ENCODE data around the gene PPFIA2. TPM values are rescaled to one million over a fixed set of nuclear protein-coding genes. Genes with fewer than 3 reads are reported as not detected.

PPFIA2 gene
- total and polyA plus RNA-seq, 10 of the 15 experiments (the other 5 are each of a cell fraction or from before 2014, with no cell fraction given): 0.06 to 0.39 (median 0.18) TPM; not detected in 6

GRCh38 chr12:81539279-81539678, 219.9 kb downstream of the PPFIA2 start:
- H3K9ac ChIP-seq (ENCODE audit: control insufficient read depth, insufficient read depth, low read length): no peak overlapping the region
- no peak overlapping the region for H3K27ac ChIP-seq (ENCODE audit: control insufficient read depth, insufficient read depth)
- no TSS peak for BruUV-seq (replicated peaks)
- H3K27me3 ChIP-seq (replicated peaks in 1 of 2; ENCODE audit: control insufficient read depth in 2 of 2, insufficient read depth in 2 of 2, low read length in 1 of 2): no peaks in the 10 kb centered on the region
- ChIA-PET SMC1A (ENCODE audit: uncharacterized antibody, unreplicated experiment) (no interaction called here), POLR2A (no interaction called here), CTCF (no interaction called here), RAD21 (ENCODE audit: unreplicated experiment) (no interaction called here)
- FAIRE-seq: no peak
- H3K36me3 ChIP-seq (ENCODE audit: control insufficient read depth in 2 of 2, insufficient read depth in 2 of 2, low read length in 1 of 2): no peaks in the 10 kb centered on the region
- H2AFZ ChIP-seq (ENCODE audit: control insufficient read depth, low read depth, low read length): no peak overlapping the region
- H3K4me3 ChIP-seq: no peak overlapping the region
- no peaks in the 10 kb centered on the region for H3K79me2 ChIP-seq (ENCODE audit: control insufficient read depth, insufficient read depth, low read length)
- ATAC-seq: no peak
- no peak for TF ChIP-seq RB1 (IDR thresholded peaks at IDR 0.05; ENCODE audit: borderline replicate concordance)
- no peak for TF ChIP-seq PKNOX1 (IDR thresholded peaks at IDR 0.05)
- no peak for TF ChIP-seq TARDBP (IDR thresholded peaks at IDR 0.05; ENCODE audit: borderline replicate concordance)
- in situ Hi-C loops (cut with MboI) (no loop called here), intact Hi-C loops (cut with micrococcal nuclease; ENCODE audit: unreplicated experiment) (no loop called here)
- H3K9me3 ChIP-seq (replicated peaks; ENCODE audit: control insufficient read depth, insufficient read depth, low read length): no peaks in the 10 kb centered on the region
- no peak overlapping the region for H3K4me2 ChIP-seq (ENCODE audit: control insufficient read depth, insufficient read depth)
- DNase-seq (ENCODE audit: low read depth, low spot score): no peak
- H4K20me1 ChIP-seq (ENCODE audit: control insufficient read depth, insufficient read depth): no peaks in the 10 kb centered on the region
- WGBS (ENCODE audit: insufficient coverage, insufficient replicate concordance, low lambda C conversion rate, missing lambda C conversion rate): 0% methylated on average over 3 of the region's 3 CpGs
- no peaks in the 10 kb centered on the region for H3K4me1 ChIP-seq (ENCODE audit: control insufficient read depth, insufficient read depth, low read length)

GRCh38 chr12:81533054-81533453, 226.1 kb downstream of the PPFIA2 start:
- FAIRE-seq: no peak
- no peak for ATAC-seq
- Histone ChIP-seq H3K4me2 (ENCODE audit: control insufficient read depth, insufficient read depth) (no peak overlapping the region), H3K27ac (ENCODE audit: control insufficient read depth, insufficient read depth) (no peak overlapping the region), H3K4me1 (ENCODE audit: control insufficient read depth, insufficient read depth, low read length) (no peaks in the 10 kb centered on the region), H3K9me3 (replicated peaks; ENCODE audit: control insufficient read depth, insufficient read depth, low read length) (no peaks in the 10 kb centered on the region), H3K36me3 (ENCODE audit: control insufficient read depth in 2 of 2, insufficient read depth in 2 of 2, low read length in 1 of 2) (no peaks in the 10 kb centered on the region), H3K27me3 (replicated peaks in 1 of 2; ENCODE audit: control insufficient read depth in 2 of 2, insufficient read depth in 2 of 2, low read length in 1 of 2) (no peaks in the 10 kb centered on the region), H3K4me3 (no peak overlapping the region), H2AFZ (ENCODE audit: control insufficient read depth, low read depth, low read length) (no peak overlapping the region), H4K20me1 (ENCODE audit: control insufficient read depth, insufficient read depth) (no peaks in the 10 kb centered on the region), H3K79me2 (ENCODE audit: control insufficient read depth, insufficient read depth, low read length) (no peaks in the 10 kb centered on the region), H3K9ac (ENCODE audit: control insufficient read depth, insufficient read depth, low read length) (no peak overlapping the region)
- in situ Hi-C loops (cut with MboI) (no loop called here), intact Hi-C loops (cut with micrococcal nuclease; ENCODE audit: unreplicated experiment) (no loop called here)
- TF ChIP-seq KDM1A (IDR thresholded peaks at IDR 0.05; ENCODE audit: borderline replicate concordance): no peak
- DNase-seq (ENCODE audit: low read depth, low spot score): no peak
- ChIA-PET CTCF (no interaction called here), RAD21 (ENCODE audit: unreplicated experiment) (no interaction called here), SMC1A (ENCODE audit: uncharacterized antibody, unreplicated experiment) (no interaction called here), POLR2A (no interaction called here)
- WGBS (ENCODE audit: insufficient coverage, insufficient replicate concordance, low lambda C conversion rate, missing lambda C conversion rate): 0% methylated on average over 2 of the region's 2 CpGs
- no TSS peak for BruUV-seq (replicated peaks)

All from GM12878 (cell line).